Measurements from ENCODE around the gene ZBTB12. TPM values are rescaled to one million over a fixed set of nuclear protein-coding genes. Genes with fewer than 3 reads are reported as not detected.

Gene ZBTB12
- total RNA-seq, 2 experiments from 2014 or later = 17.6 to 20.2 TPM

DNA sequence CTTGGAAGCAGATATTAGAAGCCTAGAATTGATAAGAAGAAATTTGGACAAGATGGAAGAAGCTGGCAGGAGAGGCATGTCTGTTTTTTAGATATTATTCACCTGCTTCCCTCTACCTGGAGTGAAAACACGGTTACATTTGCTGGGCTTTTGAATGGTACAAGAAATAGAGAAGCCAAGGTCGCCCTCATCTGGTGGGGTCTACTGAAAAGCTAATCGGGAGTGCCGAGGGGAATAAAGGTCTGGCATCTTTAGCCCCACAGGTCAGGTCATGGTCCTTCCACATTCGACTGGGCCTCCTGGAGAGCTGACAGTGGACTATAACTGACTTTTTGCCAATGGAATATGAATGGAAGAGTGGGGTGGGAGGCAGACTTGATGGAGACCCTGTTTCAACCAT, 21.1 kb upstream of the ZBTB12 start:
- no peak overlapping the region for H2AFZ ChIP-seq (ENCODE audit: low read length)
- no peaks in the 10 kb centered on the region for H4K20me1 ChIP-seq (ENCODE audit: insufficient read depth, low read length)
- peak; percentile 59 for DNase-seq (ENCODE audit: low spot score)
- no peaks in the 10 kb centered on the region for H3K36me3 ChIP-seq (ENCODE audit: insufficient read depth, low read length)
- no peaks in the 10 kb centered on the region for H3K9me3 ChIP-seq (ENCODE audit: low read length)
- BruUV-seq (replicated peaks) = no TSS peak
- no peaks in the 10 kb centered on the region for H3K4me1 ChIP-seq (ENCODE audit: insufficient read depth, low read length, poor library complexity, severe bottlenecking)
- no peaks in the 10 kb centered on the region for H3K9me2 ChIP-seq (ENCODE audit: insufficient read depth, low read length)
- H3K4me3 ChIP-seq (ENCODE audit: low read depth, low read length, poor library complexity, severe bottlenecking) = no peak overlapping the region
- intact Hi-C loops (cut with micrococcal nuclease; ENCODE audit: unreplicated experiment) = no loop called here
- ChIA-PET POLR2A (interaction anchor here (0.9 kb wide), 1 partner anchor 185 kb away, joined by 5 read pairs; no protein-coding TSS in a partner anchor), CTCF (ENCODE audit: unreplicated experiment) (interaction anchor here (0.7 to 1.1 kb wide), 2 partner anchors 20 to 49 kb away, joined by 3 read pairs; partner anchors contain the start of gene DXO)
- H3K4me2 ChIP-seq (ENCODE audit: low read length) = no peak overlapping the region
- H3K27ac ChIP-seq (ENCODE audit: low read depth, low read length, poor library complexity, severe bottlenecking) = no peak overlapping the region
- no peak for TF ChIP-seq EZH2phosphoT487 (IDR thresholded peaks at IDR 0.05; ENCODE audit: borderline replicate concordance, low read depth, low read length)
- TF ChIP-seq, protein P1, sequence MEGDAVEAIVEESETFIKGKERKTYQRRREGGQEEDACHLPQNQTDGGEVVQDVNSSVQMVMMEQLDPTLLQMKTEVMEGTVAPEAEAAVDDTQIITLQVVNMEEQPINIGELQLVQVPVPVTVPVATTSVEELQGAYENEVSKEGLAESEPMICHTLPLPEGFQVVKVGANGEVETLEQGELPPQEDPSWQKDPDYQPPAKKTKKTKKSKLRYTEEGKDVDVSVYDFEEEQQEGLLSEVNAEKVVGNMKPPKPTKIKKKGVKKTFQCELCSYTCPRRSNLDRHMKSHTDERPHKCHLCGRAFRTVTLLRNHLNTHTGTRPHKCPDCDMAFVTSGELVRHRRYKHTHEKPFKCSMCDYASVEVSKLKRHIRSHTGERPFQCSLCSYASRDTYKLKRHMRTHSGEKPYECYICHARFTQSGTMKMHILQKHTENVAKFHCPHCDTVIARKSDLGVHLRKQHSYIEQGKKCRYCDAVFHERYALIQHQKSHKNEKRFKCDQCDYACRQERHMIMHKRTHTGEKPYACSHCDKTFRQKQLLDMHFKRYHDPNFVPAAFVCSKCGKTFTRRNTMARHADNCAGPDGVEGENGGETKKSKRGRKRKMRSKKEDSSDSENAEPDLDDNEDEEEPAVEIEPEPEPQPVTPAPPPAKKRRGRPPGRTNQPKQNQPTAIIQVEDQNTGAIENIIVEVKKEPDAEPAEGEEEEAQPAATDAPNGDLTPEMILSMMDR (conservative IDR thresholded peaks at IDR 0.05; ENCODE audit: low read length) = peak; percentile 76
- H3K79me2 ChIP-seq (ENCODE audit: insufficient read depth, low read depth, low read length) = no peaks in the 10 kb centered on the region

DNA sequence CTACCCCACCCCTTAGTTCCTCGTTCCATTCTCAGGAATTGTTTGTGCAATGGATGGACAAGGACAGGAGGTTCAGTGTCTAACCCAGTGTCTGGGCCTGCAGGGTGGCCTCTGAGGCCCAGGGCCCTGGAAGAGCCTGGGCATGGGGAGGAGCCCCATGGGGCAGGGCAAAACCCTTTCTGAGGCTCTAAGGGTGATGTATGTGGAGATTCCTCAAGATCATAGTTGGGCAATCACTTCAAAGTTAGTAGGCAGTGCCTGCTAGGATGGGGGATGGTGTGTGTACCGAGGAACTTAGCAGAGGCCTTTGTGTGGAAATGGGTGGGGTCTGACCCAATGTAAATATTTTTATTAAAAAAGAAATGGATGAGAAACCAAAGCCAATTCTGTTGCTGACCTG, 18.9 kb upstream of the ZBTB12 start:
- POLR2A ChIA-PET = no interaction called here

More for the DNA sequence above, 18.9 kb upstream of the ZBTB12 start:
- H3K9me2 ChIP-seq (ENCODE audit: insufficient read depth, low read length) = no peaks in the 10 kb centered on the region
- H3K4me3 ChIP-seq (ENCODE audit: low read depth, low read length, poor library complexity, severe bottlenecking) = no peak overlapping the region
- no peak overlapping the region for H2AFZ ChIP-seq (ENCODE audit: low read length)
- H3K27ac ChIP-seq (ENCODE audit: low read depth, low read length, poor library complexity, severe bottlenecking) = no peak overlapping the region
- no peaks in the 10 kb centered on the region for H3K4me1 ChIP-seq (ENCODE audit: insufficient read depth, low read length, poor library complexity, severe bottlenecking)
- TF ChIP-seq, protein P1 (conservative IDR thresholded peaks at IDR 0.05; ENCODE audit: low read length) = no peak
- no peak for TF ChIP-seq EZH2phosphoT487 (IDR thresholded peaks at IDR 0.05; ENCODE audit: borderline replicate concordance, low read depth, low read length)
- CTCF ChIA-PET (ENCODE audit: unreplicated experiment) = no interaction called here
- H3K4me2 ChIP-seq (ENCODE audit: low read length) = no peak overlapping the region
- no peak for DNase-seq (ENCODE audit: low spot score)
- BruUV-seq (replicated peaks) = no TSS peak
- H3K9me3 ChIP-seq (ENCODE audit: low read length) = no peaks in the 10 kb centered on the region
- H4K20me1 ChIP-seq (ENCODE audit: insufficient read depth, low read length) = no peaks in the 10 kb centered on the region
- intact Hi-C loops (cut with micrococcal nuclease; ENCODE audit: unreplicated experiment) = no loop called here
- no peaks in the 10 kb centered on the region for H3K36me3 ChIP-seq (ENCODE audit: insufficient read depth, low read length)
- no peaks in the 10 kb centered on the region for H3K79me2 ChIP-seq (ENCODE audit: insufficient read depth, low read depth, low read length)

All from OCI-LY7 (cell line).